ENCODE data around the gene EPHA2. TPM values are rescaled to one million over a fixed set of nuclear protein-coding genes. Genes with fewer than 3 reads are reported as not detected.

Gene EPHA2
- total RNA-seq, 1 experiment from 2014 or later, result 91.6 TPM

DNA sequence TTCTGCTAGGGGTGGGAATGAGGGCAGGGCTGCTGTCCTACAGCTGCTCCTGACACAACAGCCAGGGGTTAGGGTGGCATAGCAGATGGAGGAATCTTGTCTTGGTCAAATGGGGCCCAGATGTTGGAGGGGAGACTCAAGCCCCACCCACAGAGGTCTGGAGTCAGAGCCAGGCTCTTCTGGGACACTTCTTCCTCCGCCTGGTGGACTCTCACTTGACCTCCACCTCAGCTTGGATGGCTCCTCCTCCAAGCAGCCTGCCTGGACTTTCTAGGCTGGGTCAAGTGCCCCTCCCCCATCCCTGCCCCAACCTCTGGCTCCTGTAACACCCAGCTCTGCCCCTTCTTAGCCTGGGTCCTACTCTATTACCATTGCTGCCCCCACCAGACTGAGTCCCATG is 35.5 kb downstream of the EPHA2 start:
- no peak overlapping the region for H3K4me3 ChIP-seq (ENCODE audit: low read depth, low read length, poor library complexity, severe bottlenecking)
- BruUV-seq (replicated peaks), result no TSS peak
- no peak for DNase-seq (ENCODE audit: low spot score)
- intact Hi-C loops (cut with micrococcal nuclease; ENCODE audit: unreplicated experiment), result no loop called here
- no peaks in the 10 kb centered on the region for H3K27me3 ChIP-seq (replicated peaks; ENCODE audit: insufficient read depth, low read depth, low read length, poor library complexity)
- no peak for TF ChIP-seq EZH2 (IDR thresholded peaks at IDR 0.05; ENCODE audit: borderline replicate concordance, low read depth, low read length, poor library complexity, severe bottlenecking)
- TF ChIP-seq, protein P1, sequence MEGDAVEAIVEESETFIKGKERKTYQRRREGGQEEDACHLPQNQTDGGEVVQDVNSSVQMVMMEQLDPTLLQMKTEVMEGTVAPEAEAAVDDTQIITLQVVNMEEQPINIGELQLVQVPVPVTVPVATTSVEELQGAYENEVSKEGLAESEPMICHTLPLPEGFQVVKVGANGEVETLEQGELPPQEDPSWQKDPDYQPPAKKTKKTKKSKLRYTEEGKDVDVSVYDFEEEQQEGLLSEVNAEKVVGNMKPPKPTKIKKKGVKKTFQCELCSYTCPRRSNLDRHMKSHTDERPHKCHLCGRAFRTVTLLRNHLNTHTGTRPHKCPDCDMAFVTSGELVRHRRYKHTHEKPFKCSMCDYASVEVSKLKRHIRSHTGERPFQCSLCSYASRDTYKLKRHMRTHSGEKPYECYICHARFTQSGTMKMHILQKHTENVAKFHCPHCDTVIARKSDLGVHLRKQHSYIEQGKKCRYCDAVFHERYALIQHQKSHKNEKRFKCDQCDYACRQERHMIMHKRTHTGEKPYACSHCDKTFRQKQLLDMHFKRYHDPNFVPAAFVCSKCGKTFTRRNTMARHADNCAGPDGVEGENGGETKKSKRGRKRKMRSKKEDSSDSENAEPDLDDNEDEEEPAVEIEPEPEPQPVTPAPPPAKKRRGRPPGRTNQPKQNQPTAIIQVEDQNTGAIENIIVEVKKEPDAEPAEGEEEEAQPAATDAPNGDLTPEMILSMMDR (conservative IDR thresholded peaks at IDR 0.05; ENCODE audit: low read depth, low read length), result no peak
- H3K9me3 ChIP-seq (ENCODE audit: low read depth, low read length, poor library complexity, severe bottlenecking), result no peaks in the 10 kb centered on the region
- ChIA-PET POLR2A (ENCODE audit: low non-redundant PET) (interaction anchor here (0.6 kb wide), 1 partner anchor 1159 kb away, joined by 3 read pairs; no protein-coding TSS in a partner anchor), CTCF (interaction anchor here (0.6 kb wide), 1 partner anchor 38 kb away, joined by 5 read pairs; no protein-coding TSS in a partner anchor)
- no peak overlapping the region for H3K27ac ChIP-seq (ENCODE audit: low read depth, low read length, poor library complexity, severe bottlenecking)
- H3K4me1 ChIP-seq (ENCODE audit: insufficient read depth, low read length, poor library complexity, severe bottlenecking), result peaks cover 43% of the 10 kb centered on the region
- H3K36me3 ChIP-seq (ENCODE audit: insufficient read depth, low read length, poor library complexity, severe bottlenecking), result peaks cover 6% of the 10 kb centered on the region

GRCh38 chr1:16119926-16120325 is 35.9 kb downstream of the EPHA2 start:
- intact Hi-C loops (cut with micrococcal nuclease; ENCODE audit: unreplicated experiment), result no loop called here
- Histone ChIP-seq H3K36me3 (ENCODE audit: insufficient read depth, low read length, poor library complexity, severe bottlenecking) (peaks cover 6% of the 10 kb centered on the region), H3K9me3 (ENCODE audit: low read depth, low read length, poor library complexity, severe bottlenecking) (no peaks in the 10 kb centered on the region), H3K27ac (ENCODE audit: low read depth, low read length, poor library complexity, severe bottlenecking) (no peak overlapping the region), H3K4me3 (ENCODE audit: low read depth, low read length, poor library complexity, severe bottlenecking) (no peak overlapping the region), H3K27me3 (replicated peaks; ENCODE audit: insufficient read depth, low read depth, low read length, poor library complexity) (no peaks in the 10 kb centered on the region), H3K4me1 (ENCODE audit: insufficient read depth, low read length, poor library complexity, severe bottlenecking) (peaks cover 44% of the 10 kb centered on the region)
- no peak for TF ChIP-seq EZH2 (IDR thresholded peaks at IDR 0.05; ENCODE audit: borderline replicate concordance, low read depth, low read length, poor library complexity, severe bottlenecking)
- TF ChIP-seq, protein P1 (conservative IDR thresholded peaks at IDR 0.05; ENCODE audit: low read depth, low read length), result no peak
- no TSS peak for BruUV-seq (replicated peaks)
- POLR2A ChIA-PET (ENCODE audit: low non-redundant PET), result no interaction called here
- no peak for DNase-seq (ENCODE audit: low spot score)
- CTCF ChIA-PET, result no interaction called here

DNA sequence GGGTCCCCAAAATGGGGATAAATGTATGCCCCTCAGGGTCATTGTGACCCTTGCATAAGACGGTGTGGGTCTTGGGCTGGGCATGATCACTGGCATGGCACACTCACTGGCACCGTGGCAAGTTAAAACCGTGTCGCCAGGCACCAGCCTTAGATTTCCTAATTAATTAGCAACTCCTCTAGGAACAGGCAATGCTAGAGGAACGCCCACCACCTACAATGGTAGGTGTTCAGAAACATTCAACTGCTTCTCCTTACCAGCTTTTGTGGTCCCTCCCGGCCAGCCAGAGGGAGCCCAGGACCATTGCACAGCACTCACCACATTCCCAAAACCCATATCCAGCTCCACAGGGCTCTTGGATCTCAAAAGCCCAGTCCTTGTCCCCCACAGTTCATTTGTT is 36.4 kb downstream of the EPHA2 start:
- H3K36me3 ChIP-seq (ENCODE audit: insufficient read depth, low read length, poor library complexity, severe bottlenecking), result peaks cover 6% of the 10 kb centered on the region
- intact Hi-C loops (cut with micrococcal nuclease; ENCODE audit: unreplicated experiment), result no loop called here
- no peak for DNase-seq (ENCODE audit: low spot score)
- H3K27ac ChIP-seq (ENCODE audit: low read depth, low read length, poor library complexity, severe bottlenecking), result no peak overlapping the region
- peaks cover 44% of the 10 kb centered on the region for H3K4me1 ChIP-seq (ENCODE audit: insufficient read depth, low read length, poor library complexity, severe bottlenecking)
- H3K27me3 ChIP-seq (replicated peaks; ENCODE audit: insufficient read depth, low read depth, low read length, poor library complexity), result no peaks in the 10 kb centered on the region
- CTCF ChIA-PET, result no interaction called here
- no peak for TF ChIP-seq EZH2 (IDR thresholded peaks at IDR 0.05; ENCODE audit: borderline replicate concordance, low read depth, low read length, poor library complexity, severe bottlenecking)
- TF ChIP-seq, protein P1 (conservative IDR thresholded peaks at IDR 0.05; ENCODE audit: low read depth, low read length), result no peak
- POLR2A ChIA-PET (ENCODE audit: low non-redundant PET), result no interaction called here
- no peaks in the 10 kb centered on the region for H3K9me3 ChIP-seq (ENCODE audit: low read depth, low read length, poor library complexity, severe bottlenecking)
- BruUV-seq (replicated peaks), result no TSS peak
- no peak overlapping the region for H3K4me3 ChIP-seq (ENCODE audit: low read depth, low read length, poor library complexity, severe bottlenecking)
